Esophagus muscularis mucosa (tissue), 4 donors: Measurements from ENCODE around the gene BPGM. TPM values are rescaled to one million over a fixed set of nuclear protein-coding genes. Genes with fewer than 3 reads are reported as not detected.
A peak's percentile ranks its signal among the peaks of the same experiment; 100 is the strongest.

Experiments
- DNase-seq: peaks from one replicate; pipeline ENCODE4 v3.0.0-alpha.2; 2017; ENCODE audit errors: extremely low spot score
- H3K27ac ChIP-seq, 4 donors: fragments of 200-600 bp; sonication (generic); replicated peaks in 1 of 4; 1 replicate in 3 of 4; 2 replicates in 1 of 4; pipeline ENCODE4 v1.5.1; 2016 to 2019; ENCODE audit warnings: mild to moderate bottlenecking in 1 of 4
- H3K27me3 ChIP-seq, 4 donors: fragments of 200-600 bp; sonication (generic); one replicate each; pipeline versions ENCODE4 v1.5.1 to v1.6.0; 2016 to 2019
- H3K36me3 ChIP-seq, 4 donors: fragments of 200-600 bp; sonication (generic); one replicate each; pipeline ENCODE4 v1.5.1; 2016 to 2019
- H3K4me1 ChIP-seq, 4 donors: fragments of 200-600 bp; sonication (generic); one replicate each; pipeline ENCODE4 v1.5.1; 2016 to 2019
- H3K4me3 ChIP-seq, 4 donors: fragments of 200-600 bp; sonication (generic); 1 replicate in 2 of 4; 2 replicates in 2 of 4; pipeline ENCODE4 v1.5.1; 2016 to 2019; ENCODE audit warnings: mild to moderate bottlenecking in 4 of 4, moderate library complexity in 1 of 4
- H3K9me3 ChIP-seq, 4 donors: fragments of 200-600 bp; sonication (generic); 1 replicate in 3 of 4; 2 replicates in 1 of 4; pipeline ENCODE4 v1.5.1; 2016 to 2019
- EP300 ChIP-seq: sonication (generic); formaldehyde crosslinking; IDR thresholded peaks from one replicate; pipeline ENCODE4 v1.6.1; 2017; ENCODE audit warnings: antibody characterized with exemption
- POLR2A ChIP-seq: fragments of 450-650 bp; IDR thresholded peaks from one replicate; pipeline ENCODE4 v1.6.1; 2017; ENCODE audit warnings: antibody characterized with exemption, moderate library complexity, mild to moderate bottlenecking, low read depth
- POLR2AphosphoS5 ChIP-seq, 2 donors: sonication (generic); formaldehyde crosslinking; IDR thresholded peaks; one replicate each; pipeline ENCODE4 v1.6.1; 2017; ENCODE audit warnings: antibody characterized with exemption in 2 of 2
- WGBS: methylation state at CpG from one replicate; pipeline ENCODE4 v1.1.5; 2018; 5-methylcytosine and 5-hydroxymethylcytosine counted together
- intact Hi-C: fragments of 100-400 bp; cut with DNase I; formaldehyde crosslinking; loops from one replicate; pipeline ENCODE4 v1.15.1; 2023
- total RNA-seq, 4 donors: library from RNA; depleted of rRNA; stranded (reverse); fragments of >200 nt; gene quantifications; one replicate each; pipeline versions ENCODE4 v1.1.0 to v1.2.1, GENCODE V29; 2016
- TF ChIP-seq, protein P1 (sequence below), 3 experiments: fragments of 200-600 bp in 2 of 3; fragments of 450-650 bp in 1 of 3; sonication (generic) in 2 of 3; IDR thresholded peaks; one replicate each; pipeline ENCODE4 v1.5.1; 2017 to 2019; ENCODE audit warnings: antibody characterized with exemption in 3 of 3, mild to moderate bottlenecking in 2 of 3, moderate library complexity in 1 of 3

The BPGM gene
- total RNA-seq, 4 donors from 2014 or later, result 19.1 to 29.4 (median 22.7) TPM

DNA sequence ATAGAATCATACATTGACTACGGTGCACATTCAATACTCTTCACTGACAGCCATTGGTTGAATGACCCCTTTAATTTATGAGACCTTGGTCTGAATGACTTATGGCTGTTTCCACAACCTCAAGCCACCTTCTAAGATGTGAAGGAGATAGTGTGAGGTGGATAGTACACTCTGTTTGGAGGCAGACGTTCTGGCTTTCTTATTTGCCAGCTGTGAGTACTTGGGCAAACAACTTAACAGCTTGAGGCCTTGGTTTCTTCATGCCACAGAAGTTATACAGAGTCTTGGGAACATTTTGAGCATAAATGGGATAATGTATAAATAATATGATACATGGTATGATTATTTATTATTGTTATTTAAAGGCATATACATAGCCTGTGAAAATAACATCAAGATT, 62.0 kb downstream of the BPGM start:
- TF ChIP-seq POLR2A (no peak), POLR2AphosphoS5 (IDR thresholded peaks at IDR 0.05) (no peak), EP300 (no peak)
- TF ChIP-seq, protein P1, sequence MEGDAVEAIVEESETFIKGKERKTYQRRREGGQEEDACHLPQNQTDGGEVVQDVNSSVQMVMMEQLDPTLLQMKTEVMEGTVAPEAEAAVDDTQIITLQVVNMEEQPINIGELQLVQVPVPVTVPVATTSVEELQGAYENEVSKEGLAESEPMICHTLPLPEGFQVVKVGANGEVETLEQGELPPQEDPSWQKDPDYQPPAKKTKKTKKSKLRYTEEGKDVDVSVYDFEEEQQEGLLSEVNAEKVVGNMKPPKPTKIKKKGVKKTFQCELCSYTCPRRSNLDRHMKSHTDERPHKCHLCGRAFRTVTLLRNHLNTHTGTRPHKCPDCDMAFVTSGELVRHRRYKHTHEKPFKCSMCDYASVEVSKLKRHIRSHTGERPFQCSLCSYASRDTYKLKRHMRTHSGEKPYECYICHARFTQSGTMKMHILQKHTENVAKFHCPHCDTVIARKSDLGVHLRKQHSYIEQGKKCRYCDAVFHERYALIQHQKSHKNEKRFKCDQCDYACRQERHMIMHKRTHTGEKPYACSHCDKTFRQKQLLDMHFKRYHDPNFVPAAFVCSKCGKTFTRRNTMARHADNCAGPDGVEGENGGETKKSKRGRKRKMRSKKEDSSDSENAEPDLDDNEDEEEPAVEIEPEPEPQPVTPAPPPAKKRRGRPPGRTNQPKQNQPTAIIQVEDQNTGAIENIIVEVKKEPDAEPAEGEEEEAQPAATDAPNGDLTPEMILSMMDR (IDR thresholded peaks at IDR 0.05), result no peak
- no peak for DNase-seq
- Histone ChIP-seq H3K27me3 (no peaks in the 10 kb centered on the region), H3K27ac (peak overlapping the region; percentile 33 to 83 (median 57)), H3K4me1 (peaks cover 4 to 64% (median 56%) of the 10 kb centered on the region in 4 donors), H3K4me3 (no peak overlapping the region), H3K36me3 (no peaks in the 10 kb centered on the region), H3K9me3 (no peaks in the 10 kb centered on the region)
- WGBS, result 63% methylated on average over 2 of the region's 2 CpGs
- intact Hi-C loops, result no loop called here

DNA sequence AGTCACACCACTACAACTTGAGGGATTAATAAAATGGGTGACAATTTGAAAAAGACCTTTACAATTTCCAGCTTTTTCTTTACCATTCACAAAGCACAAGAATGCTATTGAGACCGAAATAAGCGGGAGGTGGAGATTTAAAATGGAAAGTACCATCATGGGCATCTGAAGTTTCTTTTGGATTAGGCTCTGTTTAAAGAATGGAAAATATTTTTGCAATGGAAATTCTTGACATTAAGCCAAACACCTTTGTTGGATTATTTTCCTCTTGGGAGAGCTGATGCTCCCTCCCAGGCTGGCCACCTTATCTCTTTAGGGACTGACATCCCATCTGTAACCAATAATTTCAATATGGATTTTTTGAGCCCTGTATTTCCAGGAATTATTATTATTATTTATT, 62.5 kb downstream of the BPGM start:
- Histone ChIP-seq H3K27ac (peak overlapping the region; percentile 33 to 83 (median 57)), H3K4me3 (no peak overlapping the region), H3K27me3 (no peaks in the 10 kb centered on the region), H3K9me3 (no peaks in the 10 kb centered on the region), H3K36me3 (no peaks in the 10 kb centered on the region), H3K4me1 (peaks cover 2 to 59% (median 51%) of the 10 kb centered on the region in 4 donors)
- WGBS, result 58% methylated on average over 2 of the region's 2 CpGs
- no peak for DNase-seq
- intact Hi-C loops, result no loop called here
- no peak for TF ChIP-seq POLR2A
- TF ChIP-seq POLR2AphosphoS5 (IDR thresholded peaks at IDR 0.05), result no peak
- no peak for TF ChIP-seq EP300
- TF ChIP-seq, protein P1 (IDR thresholded peaks at IDR 0.05), result no peak

DNA sequence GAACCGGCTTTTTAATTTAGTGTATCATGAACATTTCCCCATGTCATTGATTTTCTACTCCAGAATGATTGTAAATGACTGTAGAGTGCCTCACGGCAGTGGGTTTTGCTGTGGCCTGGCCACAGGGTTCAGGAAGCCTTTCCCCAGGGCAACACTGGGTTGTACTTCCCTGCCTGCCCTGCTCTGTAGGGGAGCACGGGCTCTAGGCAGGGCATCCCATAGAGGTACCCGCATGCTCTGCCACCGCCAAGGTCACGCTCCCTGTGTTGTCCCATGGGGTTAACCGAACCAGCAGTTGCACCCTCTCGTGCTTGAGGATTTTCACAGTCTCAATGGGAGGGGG, 63.8 kb downstream of the BPGM start:
- WGBS, result 98% methylated on average over 2 of the region's 8 CpGs
- intact Hi-C loops, result no loop called here
- no peaks in the 10 kb centered on the region for H3K27me3 ChIP-seq
- H3K27ac ChIP-seq, result peak overlapping the region; percentile 63 to 83 (median 74)
- H3K4me3 ChIP-seq, result no peak overlapping the region
- DNase-seq, result no peak
- H3K9me3 ChIP-seq, result no peaks in the 10 kb centered on the region
- peaks cover 0 to 46% (median 43%) of the 10 kb centered on the region in 4 donors for H3K4me1 ChIP-seq
- H3K36me3 ChIP-seq, result no peaks in the 10 kb centered on the region
- TF ChIP-seq POLR2AphosphoS5 (IDR thresholded peaks at IDR 0.05), result no peak
- no peak for TF ChIP-seq EP300
- TF ChIP-seq POLR2A, result no peak
- TF ChIP-seq, protein P1 (IDR thresholded peaks at IDR 0.05), result no peak

DNA sequence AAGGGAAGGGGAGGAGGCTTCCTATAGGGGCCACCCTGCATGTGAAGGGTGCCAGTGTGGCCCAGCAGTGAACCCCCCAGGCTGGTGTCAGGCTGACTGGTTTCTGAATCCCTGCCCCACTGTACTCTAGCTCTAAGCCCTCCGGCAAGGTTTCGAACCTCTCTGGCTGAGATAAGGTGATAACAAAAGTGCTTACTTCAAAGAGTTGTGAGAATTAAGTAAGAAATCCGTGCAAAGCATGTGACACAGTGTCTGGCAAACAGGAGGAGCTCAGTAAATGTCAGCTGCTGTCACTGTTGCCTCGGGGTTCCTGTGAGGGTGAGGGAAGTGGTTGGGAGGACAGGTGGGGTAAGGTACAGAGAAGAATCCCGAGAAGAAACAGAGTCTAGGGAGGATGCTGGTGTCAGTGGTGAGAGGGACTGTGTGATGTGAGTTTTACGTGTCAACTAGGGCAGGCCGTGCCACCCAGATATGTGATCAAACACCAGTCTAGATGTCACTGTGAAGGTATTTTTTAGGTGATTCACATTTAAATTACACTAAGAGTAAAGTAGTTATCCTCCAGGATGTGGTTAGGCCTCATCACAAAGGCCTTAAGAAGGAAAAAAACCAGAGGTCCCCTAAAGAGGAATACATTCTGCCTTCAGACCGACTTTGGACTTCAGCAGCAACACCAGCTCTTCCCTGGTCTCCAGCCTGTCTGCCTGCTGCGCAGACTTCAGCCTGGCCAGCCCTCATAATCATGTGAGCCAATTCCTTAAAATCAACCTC, 64.4 kb downstream of the BPGM start:
- Histone ChIP-seq H3K36me3 (no peaks in the 10 kb centered on the region), H3K9me3 (no peaks in the 10 kb centered on the region), H3K4me3 (no peak overlapping the region), H3K4me1 (peaks cover 0 to 45% (median 41%) of the 10 kb centered on the region in 4 donors), H3K27me3 (no peaks in the 10 kb centered on the region), H3K27ac (peak overlapping the region; percentile 63 to 83 (median 74))
- no peak for DNase-seq
- 58% methylated on average over 9 of the region's 9 CpGs for WGBS
- TF ChIP-seq POLR2AphosphoS5 (IDR thresholded peaks at IDR 0.05) (peak in 1 of 2 donors; percentile 18), POLR2A (no peak)
- TF ChIP-seq, protein P1 (IDR thresholded peaks at IDR 0.05), result no peak
- intact Hi-C loops, result no loop called here
